Stimulated activated CD8-positive, alpha-beta memory T cell treated with anti-CD3 and anti-CD28 coated beads, Interleukin-7, amount 100 ng/mL, for 24 hours (primary cell): Measurements from ENCODE around the gene TNFAIP8L1.

Experiments
- DNase-seq: peaks from one replicate; pipeline ENCODE4 v3.0.0-alpha.2; 2020; ENCODE audit warnings: low read depth

TNFAIP8L1 gene

DNA sequence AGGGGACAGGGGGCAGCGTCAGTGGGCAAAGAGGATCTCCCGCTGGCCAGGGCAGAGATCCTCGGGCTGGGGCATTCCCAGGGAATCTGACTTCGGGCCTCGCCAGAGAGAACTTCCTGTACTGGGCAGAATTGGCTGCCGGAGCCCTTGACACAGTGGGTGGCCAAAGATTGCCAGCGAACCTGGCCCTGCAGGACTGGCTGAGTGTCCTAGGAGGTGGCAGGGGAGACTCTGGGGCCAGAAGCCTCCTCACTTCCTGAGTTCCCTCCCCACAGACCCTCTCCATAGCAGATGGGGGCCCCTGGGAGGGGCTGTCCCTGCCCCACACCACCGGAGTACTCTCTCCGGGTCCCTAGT is 65.0 kb downstream of the TNFAIP8L1 start:
- no peak for DNase-seq
